ENCODE results near the gene DNAH17. TPM values are rescaled to one million over a fixed set of nuclear protein-coding genes. Genes with fewer than 3 reads are reported as not detected.
A peak's percentile ranks its signal among the peaks of the same experiment; 100 is the strongest.

Gene DNAH17
- total RNA-seq, 2 donors from 2014 or later, result 0.87 to 6.9 TPM

DNA sequence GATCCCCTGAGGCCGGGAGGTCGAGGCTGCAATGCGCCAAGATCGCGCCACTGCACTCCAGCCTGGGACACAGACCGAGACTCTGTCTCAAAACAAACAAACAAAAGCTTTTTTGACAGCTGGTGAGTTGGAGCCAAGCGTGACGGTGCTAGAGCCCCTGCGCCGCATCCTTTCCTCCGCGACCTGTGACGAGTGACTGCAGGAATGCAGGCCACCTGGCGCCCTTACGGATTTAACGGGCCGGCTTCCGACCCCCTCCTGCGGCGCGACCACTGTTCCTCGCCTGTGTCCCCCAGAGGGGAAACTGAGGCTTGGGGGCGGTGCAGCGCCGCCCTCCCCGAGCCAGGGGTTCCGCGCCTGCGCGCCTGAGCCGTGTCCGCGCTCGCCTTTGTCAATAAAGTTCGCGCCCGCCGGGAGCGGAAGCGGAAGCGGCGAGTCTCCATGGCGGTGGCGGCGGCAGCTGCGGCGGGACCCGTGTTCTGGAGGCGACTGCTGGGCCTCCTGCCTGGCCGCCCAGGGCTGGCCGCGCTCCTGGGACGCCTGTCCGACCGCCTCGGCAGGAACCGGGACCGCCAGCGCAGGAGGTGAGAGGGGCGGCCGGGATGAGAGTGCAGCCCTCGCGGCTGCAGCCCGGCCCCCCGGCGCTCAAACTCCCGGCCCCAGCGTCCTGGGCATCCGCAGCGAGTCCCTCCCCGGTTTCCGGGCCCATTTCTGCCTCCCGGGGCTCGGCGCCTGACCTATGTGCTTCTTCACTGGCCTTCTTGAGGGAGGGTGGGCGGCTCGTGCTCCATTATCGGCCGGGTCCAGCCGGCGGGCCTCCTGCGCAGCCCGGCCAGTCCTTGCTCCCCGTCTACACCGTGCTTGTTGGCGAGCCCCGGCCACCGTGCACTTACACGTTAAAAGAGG, 198.7 kb downstream of the DNAH17 start, which contains the start of gene PGS1:
Gene PGS1 (plus strand): TSS at position 425 of the 906 bp plus-strand sequence. CDS start 17 bp downstream, at position 442.
- no peaks in the 10 kb centered on the region for H3K9me3 ChIP-seq
- WGBS, result 2% methylated on average over 32 of the region's 89 CpGs

DNA sequence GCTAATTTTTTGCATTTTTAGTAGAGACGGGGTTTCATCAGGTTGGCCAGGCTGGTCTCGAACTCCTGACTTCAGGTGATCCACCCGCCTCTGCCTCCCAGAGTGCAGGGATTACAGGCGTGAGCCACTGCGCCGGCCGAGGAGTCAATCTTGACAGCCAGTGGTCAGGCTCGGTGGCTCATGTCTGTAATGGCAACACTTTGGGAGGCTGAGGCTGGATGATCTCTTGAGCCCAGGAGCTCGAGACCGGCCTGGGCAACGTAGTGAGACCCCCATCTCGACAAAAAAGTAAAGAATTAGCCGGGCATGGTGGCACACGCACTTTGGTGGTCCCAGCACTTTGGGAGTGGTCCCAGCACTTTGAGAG, 199.4 kb downstream of the DNAH17 start:
- no peaks in the 10 kb centered on the region for H3K9me3 ChIP-seq
- no peak for TF ChIP-seq CTCF (IDR thresholded peaks at IDR 0.05)
- no peak for TF ChIP-seq POLR2AphosphoS5 (IDR thresholded peaks at IDR 0.05)
- no peak for TF ChIP-seq POLR2A (IDR thresholded peaks at IDR 0.05)
- H3K27ac ChIP-seq, result peak overlapping the region; percentile 78 to 79
- peak overlapping the region; percentile 97 to 99 for H3K4me3 ChIP-seq
- intact Hi-C loops (cut with DNase I), result no loop called here
- H3K27me3 ChIP-seq (replicated peaks; ENCODE audit: insufficient read depth), result no peaks in the 10 kb centered on the region
- peaks cover 13% of the 10 kb centered on the region for H3K4me1 ChIP-seq (replicated peaks)
- 55% methylated on average over 14 of the region's 14 CpGs for WGBS
- no peak for DNase-seq (ENCODE audit: low spot score)
- H3K36me3 ChIP-seq, result no peaks in the 10 kb centered on the region

More for the DNA sequence above, 198.7 kb downstream of the DNAH17 start, which contains the start of gene PGS1:
- DNase-seq (ENCODE audit: low spot score), result peak; percentile 65
- intact Hi-C loops (cut with DNase I), result no loop called here
- H3K4me1 ChIP-seq (replicated peaks), result peaks cover 13% of the 10 kb centered on the region
- H3K4me3 ChIP-seq, result peak within 1 kb of the TSS; percentile 97 to 99
- H3K27me3 ChIP-seq (replicated peaks; ENCODE audit: insufficient read depth), result no peaks in the 10 kb centered on the region
- peak within 1 kb of the TSS; percentile 78 to 79 for H3K27ac ChIP-seq
- TF ChIP-seq POLR2A (IDR thresholded peaks at IDR 0.05), result peak; percentile 75
- TF ChIP-seq POLR2AphosphoS5 (IDR thresholded peaks at IDR 0.05), result peak; percentile 95
- TF ChIP-seq CTCF (IDR thresholded peaks at IDR 0.05), result no peak
- H3K36me3 ChIP-seq, result no peaks in the 10 kb centered on the region

GRCh38 chr17:78376161-78376560, 201.0 kb downstream of the DNAH17 start:
- no peaks in the 10 kb centered on the region for H3K27me3 ChIP-seq (replicated peaks; ENCODE audit: insufficient read depth)
- H3K4me3 ChIP-seq, result no peak overlapping the region
- intact Hi-C loops (cut with DNase I), result no loop called here
- no peak for TF ChIP-seq CTCF (IDR thresholded peaks at IDR 0.05)
- TF ChIP-seq POLR2AphosphoS5 (IDR thresholded peaks at IDR 0.05), result no peak
- TF ChIP-seq POLR2A (IDR thresholded peaks at IDR 0.05), result no peak
- no peak for DNase-seq (ENCODE audit: low spot score)
- peaks cover 13% of the 10 kb centered on the region for H3K4me1 ChIP-seq (replicated peaks)
- no peaks in the 10 kb centered on the region for H3K9me3 ChIP-seq
- no peak overlapping the region for H3K27ac ChIP-seq
- 91% methylated on average over 5 of the region's 5 CpGs for WGBS
- H3K36me3 ChIP-seq, result no peaks in the 10 kb centered on the region

GRCh38 chr17:78375401-78376151, 201.6 kb downstream of the DNAH17 start:
- TF ChIP-seq POLR2A (IDR thresholded peaks at IDR 0.05) (no peak), CTCF (IDR thresholded peaks at IDR 0.05) (no peak), POLR2AphosphoS5 (IDR thresholded peaks at IDR 0.05) (no peak)
- peaks cover 13% of the 10 kb centered on the region for H3K4me1 ChIP-seq (replicated peaks)
- no peak overlapping the region for H3K27ac ChIP-seq

More at GRCh38 chr17:78375401-78376151, 201.6 kb downstream of the DNAH17 start:
- 72% methylated on average over 9 of the region's 9 CpGs for WGBS
- Histone ChIP-seq H3K27me3 (replicated peaks; ENCODE audit: insufficient read depth) (no peaks in the 10 kb centered on the region), H3K4me3 (no peak overlapping the region), H3K9me3 (no peaks in the 10 kb centered on the region), H3K36me3 (no peaks in the 10 kb centered on the region)
- DNase-seq (ENCODE audit: low spot score), result no peak
- intact Hi-C loops (cut with DNase I), result no loop called here
